ENCODE results near the gene NABP1. TPM values are rescaled to one million over a fixed set of nuclear protein-coding genes. Genes with fewer than 3 reads are reported as not detected.

The NABP1 gene, protein sequence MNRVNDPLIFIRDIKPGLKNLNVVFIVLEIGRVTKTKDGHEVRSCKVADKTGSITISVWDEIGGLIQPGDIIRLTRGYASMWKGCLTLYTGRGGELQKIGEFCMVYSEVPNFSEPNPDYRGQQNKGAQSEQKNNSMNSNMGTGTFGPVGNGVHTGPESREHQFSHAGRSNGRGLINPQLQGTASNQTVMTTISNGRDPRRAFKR
- total RNA-seq, result 100 to 1,000 TPM in 3 of 4 donors, 10 to 100 TPM in 1; 31.4 to 273 (median 211) TPM

DNA sequence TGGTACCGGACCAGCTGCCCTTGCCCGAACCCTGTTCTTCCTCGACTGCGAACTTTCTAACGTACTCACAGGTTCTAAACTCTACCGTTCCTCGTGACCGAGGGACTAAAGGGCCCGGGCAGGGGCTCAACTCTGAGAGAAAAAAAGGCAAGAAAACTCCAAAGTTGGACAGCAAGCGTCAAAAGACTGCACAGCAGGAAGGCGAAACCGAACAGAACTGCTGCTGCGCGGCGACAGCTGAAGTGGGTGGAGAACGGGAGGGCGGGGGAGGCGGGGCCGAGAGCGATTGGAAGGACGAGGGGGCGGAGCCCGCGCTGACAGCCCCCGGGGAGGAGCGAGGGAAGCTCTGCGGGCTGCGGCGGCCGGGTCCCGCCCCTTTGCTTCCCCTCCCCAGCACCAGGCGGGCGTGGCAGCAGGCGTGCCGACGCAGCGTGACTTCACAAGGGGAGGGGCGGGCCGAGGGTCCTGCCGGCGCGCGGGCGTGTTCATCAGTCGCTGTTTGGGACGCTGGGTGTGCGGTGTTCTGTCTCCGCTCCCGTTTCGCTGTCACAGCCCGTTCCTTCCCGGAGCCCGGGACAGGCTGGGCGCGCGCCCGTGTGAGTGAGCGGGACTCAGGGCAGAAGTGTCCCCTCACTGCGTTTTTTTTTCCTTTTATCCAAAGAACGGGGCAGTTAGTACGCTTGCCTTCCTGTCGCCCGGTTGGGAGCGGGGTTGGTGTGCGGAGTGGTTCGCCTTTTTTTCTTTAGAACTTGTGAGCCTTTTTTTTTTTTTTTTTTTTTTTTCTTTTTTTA is at the start of gene NABP1:
NABP1 (plus strand) TSS at position 491 of the 791 bp plus-strand sequence. CDS start 479 bp downstream, outside the sequence.
- TF ChIP-seq, protein P1, sequence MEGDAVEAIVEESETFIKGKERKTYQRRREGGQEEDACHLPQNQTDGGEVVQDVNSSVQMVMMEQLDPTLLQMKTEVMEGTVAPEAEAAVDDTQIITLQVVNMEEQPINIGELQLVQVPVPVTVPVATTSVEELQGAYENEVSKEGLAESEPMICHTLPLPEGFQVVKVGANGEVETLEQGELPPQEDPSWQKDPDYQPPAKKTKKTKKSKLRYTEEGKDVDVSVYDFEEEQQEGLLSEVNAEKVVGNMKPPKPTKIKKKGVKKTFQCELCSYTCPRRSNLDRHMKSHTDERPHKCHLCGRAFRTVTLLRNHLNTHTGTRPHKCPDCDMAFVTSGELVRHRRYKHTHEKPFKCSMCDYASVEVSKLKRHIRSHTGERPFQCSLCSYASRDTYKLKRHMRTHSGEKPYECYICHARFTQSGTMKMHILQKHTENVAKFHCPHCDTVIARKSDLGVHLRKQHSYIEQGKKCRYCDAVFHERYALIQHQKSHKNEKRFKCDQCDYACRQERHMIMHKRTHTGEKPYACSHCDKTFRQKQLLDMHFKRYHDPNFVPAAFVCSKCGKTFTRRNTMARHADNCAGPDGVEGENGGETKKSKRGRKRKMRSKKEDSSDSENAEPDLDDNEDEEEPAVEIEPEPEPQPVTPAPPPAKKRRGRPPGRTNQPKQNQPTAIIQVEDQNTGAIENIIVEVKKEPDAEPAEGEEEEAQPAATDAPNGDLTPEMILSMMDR (IDR thresholded peaks at IDR 0.05), result peak in 2 of 6 experiments; percentile 1 to 7
- TF ChIP-seq POLR2A (IDR thresholded peaks at IDR 0.05), result peak; percentile 99 to 100
- Histone ChIP-seq H3K27me3 (no peaks in the 10 kb centered on the region), H3K36me3 (peaks cover 0 to 6% (median 0%) of the 10 kb centered on the region in 3 donors), H3K9me3 (no peaks in the 10 kb centered on the region), H3K4me1 (peaks cover 0 to 14% (median 5%) of the 10 kb centered on the region in 4 donors), H3K27ac (peak within 1 kb of the TSS; percentile 90 to 94 (median 92)), H3K4me3 (peak within 1 kb of the TSS; percentile 61 to 82 (median 72))
- peak; percentile 99 to 100 (median 99) for DNase-seq

DNA sequence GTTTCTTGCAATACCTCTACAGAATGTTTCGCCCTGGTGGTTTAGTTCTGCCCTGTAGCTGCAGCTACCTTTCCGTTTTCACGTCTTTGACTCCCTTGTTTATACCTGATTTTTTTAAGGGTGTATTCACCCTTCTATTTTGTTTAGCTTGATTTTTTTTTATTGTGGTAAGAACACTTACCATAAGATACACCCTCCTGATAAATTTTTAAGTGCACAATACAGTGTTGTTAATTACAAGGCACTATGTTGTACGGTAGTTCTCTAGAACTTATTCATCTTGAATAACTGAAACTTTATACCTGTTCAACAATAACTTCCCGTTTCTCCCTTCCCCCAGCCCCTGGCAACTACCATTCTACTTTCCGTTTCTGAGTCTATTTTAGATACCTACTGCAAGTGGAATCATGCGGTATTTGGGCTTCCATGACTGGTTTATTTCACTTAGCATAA is 48.9 kb upstream of the NABP1 start:
- Histone ChIP-seq H3K4me1 (no peaks in the 10 kb centered on the region), H3K4me3 (no peak overlapping the region), H3K27ac (peak overlapping the region in 1 of 4 donors; percentile 7), H3K27me3 (no peaks in the 10 kb centered on the region), H3K36me3 (no peaks in the 10 kb centered on the region), H3K9me3 (no peaks in the 10 kb centered on the region)
- TF ChIP-seq POLR2A (IDR thresholded peaks at IDR 0.05), result no peak
- TF ChIP-seq, protein P1 (IDR thresholded peaks at IDR 0.05), result no peak
- DNase-seq, result peak in 1 of 3 donors; percentile 56

DNA sequence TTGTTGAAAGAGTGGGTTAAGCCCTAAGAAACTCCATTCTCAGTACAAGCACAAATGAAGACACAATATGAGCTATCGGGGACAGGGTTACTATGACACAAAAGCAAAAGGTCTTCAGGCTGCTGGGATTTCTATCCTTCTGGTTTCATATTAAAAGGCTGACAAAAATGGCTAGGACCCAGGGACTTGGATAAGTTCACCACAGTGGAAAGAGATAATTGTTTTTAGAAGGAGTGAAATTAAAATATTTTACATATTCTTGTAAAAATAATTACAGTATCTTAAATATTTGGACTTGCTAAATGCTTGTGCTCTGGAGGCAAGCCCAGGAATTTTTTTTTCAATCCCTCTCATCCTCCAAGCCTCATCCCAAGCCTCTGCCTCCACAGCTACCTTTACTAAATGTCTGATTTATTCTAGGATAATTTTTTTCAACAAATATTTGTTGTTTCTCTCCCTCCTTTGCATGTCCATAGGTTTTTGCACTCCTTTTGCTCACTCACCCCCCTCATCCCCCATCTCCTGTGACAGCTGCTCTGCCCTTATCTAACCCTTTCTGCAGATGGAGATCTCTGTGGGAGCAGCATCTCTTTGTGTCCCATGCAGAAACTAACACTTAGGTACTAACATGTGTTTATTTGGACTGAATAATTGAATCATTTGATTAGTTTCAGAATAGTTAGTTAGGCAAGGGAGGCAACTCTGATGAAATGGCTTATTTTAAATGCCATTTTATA is 47.8 kb upstream of the NABP1 start:
- TF ChIP-seq POLR2A (IDR thresholded peaks at IDR 0.05), result no peak
- TF ChIP-seq, protein P1 (IDR thresholded peaks at IDR 0.05), result no peak
- Histone ChIP-seq H3K4me3 (no peak overlapping the region), H3K4me1 (no peaks in the 10 kb centered on the region), H3K27me3 (no peaks in the 10 kb centered on the region), H3K36me3 (no peaks in the 10 kb centered on the region), H3K9me3 (no peaks in the 10 kb centered on the region), H3K27ac (no peak overlapping the region)
- DNase-seq, result no peak

DNA sequence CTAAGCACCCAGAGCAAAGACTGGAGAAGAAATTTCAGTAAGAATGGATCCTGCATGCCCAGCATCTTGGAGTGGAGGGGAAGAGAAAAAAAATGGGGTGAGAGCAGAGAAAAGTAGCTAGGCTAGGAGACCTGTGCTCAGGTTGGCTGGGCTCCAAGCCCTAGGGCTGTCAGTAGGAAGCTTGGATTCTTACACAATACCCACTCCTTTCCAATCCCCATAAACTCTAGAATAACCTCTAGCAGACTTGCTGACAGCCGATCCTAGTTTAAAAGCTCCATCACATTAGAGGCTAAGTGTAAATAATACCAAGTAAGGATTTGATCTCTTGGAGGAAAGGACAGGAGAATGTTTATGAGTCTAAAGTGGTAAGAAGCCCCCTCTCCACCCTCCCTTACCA is 46.2 kb upstream of the NABP1 start:
- H3K27ac ChIP-seq, result no peak overlapping the region
- H3K4me3 ChIP-seq, result no peak overlapping the region
- no peaks in the 10 kb centered on the region for H3K27me3 ChIP-seq
- no peaks in the 10 kb centered on the region for H3K36me3 ChIP-seq
- DNase-seq, result no peak
- TF ChIP-seq, protein P1 (IDR thresholded peaks at IDR 0.05), result no peak
- TF ChIP-seq POLR2A (IDR thresholded peaks at IDR 0.05), result no peak
- H3K9me3 ChIP-seq, result no peaks in the 10 kb centered on the region
- H3K4me1 ChIP-seq, result peaks cover 0 to 2% (median under 1%) of the 10 kb centered on the region in 4 donors

DNA sequence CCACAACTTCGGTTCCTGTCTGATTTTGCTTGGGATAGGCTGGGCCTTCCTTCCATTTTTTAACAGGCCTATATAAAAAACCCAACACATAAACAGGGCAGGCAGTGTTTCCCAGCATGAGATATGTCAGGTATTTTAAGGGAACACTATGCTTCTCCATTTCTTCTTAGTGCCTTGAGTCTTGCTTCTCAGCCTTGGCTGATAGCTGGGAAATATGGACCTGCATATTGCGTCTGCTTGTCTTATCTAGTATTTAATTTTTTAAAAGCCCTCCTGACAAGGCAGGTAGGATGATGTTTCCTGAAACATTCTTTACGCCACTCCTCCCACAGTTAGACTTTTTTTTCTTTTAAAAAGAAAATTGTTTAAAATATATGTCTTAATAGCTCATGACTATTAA is 45.5 kb upstream of the NABP1 start:
- TF ChIP-seq, protein P1 (IDR thresholded peaks at IDR 0.05), result no peak
- TF ChIP-seq POLR2A (IDR thresholded peaks at IDR 0.05), result no peak
- DNase-seq, result no peak
- Histone ChIP-seq H3K9me3 (no peaks in the 10 kb centered on the region), H3K27me3 (no peaks in the 10 kb centered on the region), H3K36me3 (no peaks in the 10 kb centered on the region), H3K4me3 (no peak overlapping the region), H3K4me1 (peaks cover 0 to 9% (median 4%) of the 10 kb centered on the region in 4 donors), H3K27ac (no peak overlapping the region)

Measured in Peyer's patch (tissue), 4 donors.